ENCODE measurements around the gene GRIK1. TPM values are rescaled to one million over a fixed set of nuclear protein-coding genes. Genes with fewer than 3 reads are reported as not detected.
"Not testable (repeated sequence)": the region's sequence is repeated elsewhere in the genome, so short reads cannot be mapped to it uniquely, and the experiment has no call there.

Gene GRIK1
- total RNA-seq, result 0.39 and 6.7 TPM in 2 replicates

DNA sequence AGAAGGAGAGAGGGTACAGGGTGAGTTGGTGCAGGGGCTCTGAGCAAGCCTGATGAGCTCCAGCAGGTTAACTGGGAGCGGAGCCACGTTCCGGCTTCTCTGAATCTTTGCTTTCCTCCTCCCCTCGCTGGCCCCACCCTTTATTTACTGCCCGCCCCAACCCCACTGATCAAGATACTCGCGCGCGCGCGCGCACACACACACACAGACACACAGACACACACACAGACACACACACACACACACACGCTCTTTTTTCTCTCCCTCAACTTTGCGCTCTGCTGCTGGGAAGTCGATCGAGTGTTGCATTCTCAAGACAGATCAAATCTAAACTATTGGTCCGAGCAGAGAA is at the start of gene GRIK1:
Gene GRIK1, minus strand, starts transcription at position 73 of the 352 bp plus-strand sequence.
- DNase-seq (ENCODE audit: low read depth in 2 of 2), result no peak

DNA sequence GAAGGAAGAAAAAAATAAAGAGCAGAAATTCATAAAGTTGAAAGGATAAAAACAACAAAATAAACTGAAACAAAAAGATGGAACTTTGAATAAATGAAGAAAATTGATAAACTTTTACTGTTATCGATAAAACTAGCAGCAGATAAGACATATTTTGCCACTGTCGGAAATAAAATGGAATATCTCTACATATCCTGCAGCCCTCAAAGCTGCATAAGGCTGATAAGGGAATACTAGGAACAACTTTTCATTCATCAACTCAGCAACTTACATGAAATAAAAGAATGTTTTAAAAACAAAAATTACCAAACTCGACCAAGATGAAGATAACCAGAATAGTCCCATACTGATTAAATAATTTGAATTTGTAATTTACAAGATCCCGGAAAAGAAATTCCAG is 48.0 kb upstream of the GRIK1 start:
- no peak for DNase-seq (ENCODE audit: low read depth in 2 of 2)

DNA sequence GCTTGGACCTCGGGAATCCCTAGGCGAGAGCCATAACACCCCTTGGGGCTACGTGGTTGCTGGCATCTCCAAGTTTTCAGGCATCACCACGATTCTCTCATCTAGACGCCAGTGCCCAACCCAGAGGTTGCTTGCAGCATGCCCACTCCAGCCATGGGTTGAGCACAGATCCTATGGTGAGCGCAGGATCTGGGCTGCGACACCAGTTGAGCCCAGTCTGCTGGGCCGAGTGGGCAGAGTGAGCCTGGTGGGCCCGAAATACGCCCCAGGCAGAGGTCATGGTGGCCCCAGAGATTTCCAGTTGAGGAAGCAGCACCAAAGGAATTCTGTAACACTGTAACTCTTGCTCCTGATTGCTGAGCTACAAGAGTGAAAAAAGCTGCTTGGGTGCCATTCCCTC is 46.1 kb upstream of the GRIK1 start:
- DNase-seq (ENCODE audit: low read depth in 2 of 2), result no peak

DNA sequence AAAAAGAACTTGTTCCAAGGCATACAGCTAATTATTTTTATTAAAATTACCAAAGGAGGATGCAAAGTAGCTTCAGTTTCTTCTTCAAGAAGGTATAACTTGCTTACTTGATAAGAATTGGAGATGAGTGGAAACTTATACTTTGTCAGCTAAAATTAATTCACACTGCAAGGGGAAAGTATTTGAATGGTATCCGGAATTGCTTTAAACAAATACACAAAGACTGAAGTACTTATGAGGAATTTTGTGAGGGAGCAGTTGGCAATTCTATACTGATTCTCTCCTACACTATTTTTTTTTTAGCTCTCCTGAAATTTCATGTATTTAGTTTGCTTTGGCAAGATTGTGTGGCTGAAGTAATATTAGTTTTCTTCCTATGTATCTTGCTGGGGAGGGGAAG is 39.2 kb upstream of the GRIK1 start:
- DNase-seq (ENCODE audit: low read depth in 2 of 2), result no peak

DNA sequence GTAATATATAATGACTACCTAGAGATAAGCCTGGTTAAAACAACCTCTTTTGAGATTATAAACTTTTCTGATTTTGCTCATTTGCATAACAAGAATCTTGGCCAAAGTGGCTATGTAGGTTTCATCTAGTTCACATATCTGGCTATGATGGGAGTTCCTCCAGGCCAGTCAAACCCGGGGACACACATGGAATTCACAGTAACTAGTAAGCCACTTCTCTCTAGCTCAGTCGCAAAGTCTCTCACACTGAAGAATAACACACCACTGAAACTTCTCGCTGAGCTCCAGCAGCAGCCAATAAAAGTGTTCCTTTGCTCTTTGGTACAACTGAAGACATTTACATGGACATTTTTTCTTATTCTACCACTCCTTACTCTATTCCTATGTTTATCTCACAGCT is 36.0 kb upstream of the GRIK1 start:
- DNase-seq (ENCODE audit: low read depth in 2 of 2), result no peak

DNA sequence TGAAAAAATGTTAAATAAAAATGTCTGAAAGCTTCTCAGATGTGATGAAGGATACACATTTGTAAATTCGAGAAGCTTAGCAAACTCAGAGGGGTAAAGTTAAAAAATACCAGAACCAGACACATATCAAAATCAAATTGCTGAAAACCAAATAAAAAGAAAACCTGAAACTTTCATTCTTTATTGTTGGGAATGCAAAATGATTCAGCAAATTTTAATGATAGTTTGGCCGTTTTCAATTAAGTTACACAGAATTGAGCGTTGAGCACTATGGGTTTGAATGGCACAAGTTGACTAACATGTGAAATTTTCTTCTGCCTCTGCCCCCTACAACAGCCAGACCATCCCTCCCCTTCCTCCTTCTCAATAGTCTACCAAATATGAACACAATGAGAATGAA is 33.5 kb upstream of the GRIK1 start:
- DNase-seq (ENCODE audit: low read depth in 2 of 2), result no peak

DNA sequence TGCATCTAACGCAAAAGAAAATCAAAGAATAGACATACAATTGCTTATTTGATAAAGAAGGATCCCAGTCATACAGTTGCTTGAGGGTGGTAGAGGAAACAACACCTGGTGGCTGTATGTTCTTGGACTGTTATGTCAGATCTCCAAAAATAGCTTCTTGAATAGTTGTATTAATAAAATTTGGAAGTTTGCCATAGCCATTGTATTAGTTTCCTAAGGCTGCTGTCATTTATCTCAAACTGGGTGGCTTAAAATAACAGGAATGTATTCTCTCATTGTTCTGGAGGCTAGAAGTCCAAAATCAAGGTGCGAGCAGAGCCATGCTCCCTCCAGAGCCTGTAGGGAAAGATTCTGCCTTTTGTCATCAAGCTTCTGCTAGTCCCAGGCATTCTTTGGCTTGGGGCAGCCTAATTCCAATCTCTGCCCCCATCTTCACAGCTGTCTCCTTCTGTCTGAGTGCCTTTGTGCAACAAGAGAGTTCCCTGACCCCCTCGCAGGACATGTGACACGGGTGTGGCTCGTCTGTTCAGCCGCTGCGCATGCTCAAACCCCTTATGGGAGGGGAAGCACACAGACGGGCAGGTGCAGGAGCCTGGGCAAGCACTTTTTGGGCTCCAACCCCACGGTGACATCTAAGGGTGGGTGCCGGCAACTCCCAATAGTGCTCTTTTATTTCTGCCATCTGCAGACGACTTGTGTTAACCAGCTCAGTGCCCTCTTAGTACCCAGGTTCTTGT is 21.7 kb upstream of the GRIK1 start:
- DNase-seq (ENCODE audit: low read depth in 2 of 2), result no peak

DNA sequence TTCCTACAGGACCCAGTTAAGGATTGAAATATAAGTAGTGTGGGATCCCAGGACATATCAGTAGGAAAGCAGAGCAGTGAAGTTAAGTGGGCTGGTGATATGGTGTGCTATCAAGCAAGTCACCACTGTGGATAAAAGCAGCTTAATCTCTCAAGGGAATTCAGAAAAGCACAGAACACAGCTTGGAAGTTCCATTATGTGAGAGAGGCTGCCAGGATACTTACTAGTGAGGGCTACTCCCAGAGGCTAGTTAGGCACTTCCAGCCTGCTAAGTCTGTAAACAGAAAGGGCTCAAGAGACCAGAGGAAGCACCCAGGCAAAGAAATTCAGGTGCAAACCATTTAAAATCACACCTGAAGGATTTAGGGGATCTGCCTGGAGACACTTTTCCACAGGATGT is 18.8 kb upstream of the GRIK1 start:
- no peak for DNase-seq (ENCODE audit: low read depth in 2 of 2)

DNA sequence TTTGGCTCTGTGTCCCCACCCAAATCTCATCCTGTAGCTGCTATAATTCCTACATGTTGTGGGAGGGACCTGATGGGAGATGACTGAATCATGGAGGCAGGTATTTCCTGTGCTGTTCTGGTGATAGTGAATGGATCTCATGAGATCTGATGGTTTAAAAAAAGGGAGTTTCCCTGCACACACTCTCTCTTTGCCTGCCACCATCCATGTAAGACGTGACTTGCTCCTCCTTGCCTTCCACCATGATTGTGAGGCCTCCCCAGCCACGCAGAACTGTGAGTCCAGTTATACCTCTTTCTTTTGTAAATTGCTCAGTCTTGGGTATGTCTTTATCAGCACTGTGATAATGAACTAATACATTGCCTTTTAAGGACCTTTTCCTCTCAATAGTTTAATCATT is 18.2 kb upstream of the GRIK1 start:
- not testable (repeated sequence) for DNase-seq (ENCODE audit: low read depth in 2 of 2)

DNA sequence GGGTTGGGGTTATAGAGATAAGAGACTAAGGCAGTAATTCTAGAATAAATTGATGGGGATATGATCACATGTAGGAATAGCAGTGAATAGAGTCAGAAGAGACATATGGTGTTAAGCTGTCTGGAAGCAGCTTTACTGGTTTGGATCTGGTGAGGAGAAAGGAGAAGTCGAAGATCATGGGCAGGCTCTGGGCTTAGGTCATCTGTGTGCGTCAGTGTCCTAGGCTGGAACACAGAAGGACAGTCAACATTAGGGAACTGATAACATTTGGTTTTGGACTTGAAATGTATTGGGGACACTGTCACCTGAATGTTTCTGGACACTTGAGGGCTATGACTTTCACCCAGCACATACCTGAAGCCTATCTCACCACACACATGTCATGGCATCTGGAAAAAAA is 13.9 kb upstream of the GRIK1 start:
- no peak for DNase-seq (ENCODE audit: low read depth in 2 of 2)

DNA sequence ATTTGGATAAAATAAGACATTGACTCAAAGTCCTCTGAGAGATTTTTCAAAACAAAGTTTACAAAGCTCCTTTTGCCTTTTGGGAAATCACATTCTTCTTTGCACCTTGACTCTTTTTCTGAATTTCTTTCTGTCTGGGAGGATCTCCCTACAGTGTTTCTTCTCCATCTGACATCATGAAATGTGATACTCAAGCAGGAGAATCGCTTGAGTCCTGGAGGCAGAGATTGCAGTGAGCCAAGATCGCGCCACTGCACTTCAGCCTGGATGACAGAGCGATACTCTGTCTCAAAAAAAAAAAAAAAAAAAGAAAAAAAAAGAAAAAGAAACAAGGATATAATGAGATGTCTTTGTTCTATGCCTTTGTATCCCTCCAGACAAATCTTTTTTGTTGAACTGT is 13.3 kb upstream of the GRIK1 start:
- no peak for DNase-seq (ENCODE audit: low read depth in 2 of 2)

DNA sequence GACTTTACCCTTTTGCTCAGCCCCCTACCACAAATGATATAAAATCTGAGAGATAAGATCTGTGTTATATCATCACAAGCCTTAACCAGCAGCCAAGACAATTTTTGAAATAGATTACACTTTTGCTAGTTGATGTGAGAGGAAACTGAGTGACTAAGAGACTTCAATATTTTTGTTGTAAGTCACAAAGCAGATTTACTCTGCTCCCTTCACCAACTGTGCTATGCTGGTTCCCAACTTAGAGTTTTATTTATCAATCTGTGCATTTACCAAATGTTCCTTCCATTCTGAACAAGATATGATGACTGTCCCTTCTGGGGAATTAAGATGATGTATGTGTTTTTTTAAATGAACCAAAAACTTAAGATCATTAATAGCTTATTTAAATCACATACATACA is 12.1 kb upstream of the GRIK1 start:
- DNase-seq (ENCODE audit: low read depth in 2 of 2), result no peak

DNA sequence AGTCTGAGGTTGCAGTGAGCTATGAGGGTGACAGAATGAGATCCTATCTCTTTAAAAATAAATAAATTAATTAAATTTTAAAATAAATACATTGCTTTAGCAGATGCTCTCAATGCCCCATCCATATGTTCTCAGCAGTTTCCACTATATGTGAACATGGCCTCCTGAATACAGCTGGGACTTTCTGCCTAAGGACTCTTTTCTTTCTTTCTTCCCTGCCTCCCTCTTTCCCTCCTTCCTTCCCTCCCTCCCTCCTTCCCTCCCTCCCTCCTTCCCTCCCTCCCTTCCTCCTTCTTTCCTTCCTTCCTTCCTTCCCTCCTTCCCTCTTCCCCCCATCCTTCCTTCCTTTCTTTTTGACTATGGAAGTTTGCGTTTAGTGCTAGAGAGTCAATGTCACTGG is 10.2 kb upstream of the GRIK1 start:
- no peak for DNase-seq (ENCODE audit: low read depth in 2 of 2)

DNA sequence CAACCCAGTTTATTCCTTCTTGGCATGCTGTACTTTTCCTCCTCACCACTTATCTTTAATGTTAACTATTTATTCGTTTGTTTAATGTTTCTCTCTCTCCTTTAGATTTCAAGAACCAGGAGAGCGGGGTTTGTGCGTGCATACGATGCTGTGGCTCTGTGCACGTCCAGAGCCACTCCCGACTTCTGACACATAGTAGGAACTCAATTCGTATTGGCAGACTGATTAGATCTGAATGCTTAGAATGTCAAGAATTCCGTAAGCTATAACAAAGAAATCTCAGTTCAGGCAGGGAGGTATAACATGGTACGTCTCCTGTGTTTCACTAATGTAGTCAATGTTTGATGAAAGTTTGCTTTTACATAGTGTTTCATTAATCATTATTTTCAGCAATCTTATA is 7.3 kb upstream of the GRIK1 start:
- DNase-seq (ENCODE audit: low read depth in 2 of 2), result no peak

DNA sequence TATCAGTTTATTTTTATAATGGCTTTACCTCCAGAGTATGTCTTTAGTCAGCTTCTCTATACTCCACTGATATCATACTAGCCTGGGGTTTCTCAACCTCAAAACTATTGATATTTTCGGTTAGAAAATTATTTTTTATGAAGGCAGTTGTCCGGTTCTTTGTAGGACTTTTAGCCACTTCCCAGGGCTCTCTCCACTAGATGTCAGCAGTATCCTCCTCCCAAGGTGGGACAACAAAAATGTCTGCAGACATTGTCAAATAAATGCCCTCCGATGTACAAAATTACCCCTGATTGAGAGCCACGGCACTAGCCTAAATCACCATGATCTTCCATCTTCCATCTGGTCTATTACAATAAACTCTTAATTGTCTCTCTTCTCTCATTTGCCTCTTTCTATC is 4.1 kb upstream of the GRIK1 start:
- no peak for DNase-seq (ENCODE audit: low read depth in 2 of 2)

DNA sequence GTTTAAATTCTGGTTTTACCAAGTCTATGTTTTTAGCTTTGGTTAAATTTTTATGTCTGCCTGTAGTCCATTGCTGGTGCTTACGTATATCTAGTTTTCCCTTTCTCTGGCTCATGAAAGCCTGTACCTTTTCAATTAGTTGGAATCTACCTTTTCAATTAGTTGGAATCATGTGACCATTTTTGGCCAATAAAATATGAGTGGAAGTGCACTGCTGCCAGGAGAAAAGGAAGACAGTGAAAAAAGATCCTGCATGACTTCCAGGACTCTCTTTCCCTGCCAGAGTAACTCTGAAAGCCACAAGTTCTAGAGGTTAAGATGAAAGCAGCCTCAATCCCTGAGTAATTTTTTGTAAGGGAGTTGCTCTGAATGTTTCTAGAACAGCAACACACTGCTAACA is 2.2 kb upstream of the GRIK1 start:
- no peak for DNase-seq (ENCODE audit: low read depth in 2 of 2)

DNA sequence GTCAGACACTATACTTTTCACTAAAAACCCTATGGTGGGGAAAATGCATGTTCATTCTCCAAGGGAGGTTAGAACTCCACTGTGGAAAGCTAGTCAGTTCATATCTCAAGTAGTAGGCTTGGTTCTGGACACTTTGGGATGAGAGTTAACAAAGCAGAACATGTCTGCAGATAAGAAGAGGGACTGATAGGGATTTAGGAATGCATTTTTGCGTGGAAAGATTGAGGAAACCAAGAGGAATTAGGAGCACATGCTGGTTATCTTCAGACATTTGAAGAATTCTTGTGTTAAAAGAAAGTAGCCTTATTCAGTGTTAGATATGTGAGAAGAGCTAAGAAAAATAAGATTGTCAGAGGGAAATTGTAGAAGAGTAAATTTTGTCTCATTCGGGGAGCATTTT is 1.2 kb upstream of the GRIK1 start:
- no peak for DNase-seq (ENCODE audit: low read depth in 2 of 2)

DNA sequence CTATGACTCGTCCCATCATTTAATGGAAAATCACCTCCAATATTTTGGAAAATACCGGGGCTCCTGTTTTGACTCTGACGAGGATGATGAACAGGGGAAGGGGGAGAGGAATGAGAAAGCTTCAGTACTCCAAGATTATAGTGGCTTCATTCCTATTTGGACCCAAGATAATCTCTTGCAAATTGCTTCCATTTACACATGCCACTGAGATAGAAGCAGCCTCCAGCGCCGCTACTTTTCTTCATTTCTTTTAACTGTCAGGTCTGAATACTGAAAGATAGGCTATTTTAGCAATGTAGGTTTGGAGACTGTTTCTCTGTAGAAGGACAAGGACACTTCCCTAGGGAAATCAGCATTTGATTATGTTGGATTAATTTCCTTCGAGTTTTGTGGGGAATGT is 565 bp upstream of the GRIK1 start:
- no peak for DNase-seq (ENCODE audit: low read depth in 2 of 2)

DNA sequence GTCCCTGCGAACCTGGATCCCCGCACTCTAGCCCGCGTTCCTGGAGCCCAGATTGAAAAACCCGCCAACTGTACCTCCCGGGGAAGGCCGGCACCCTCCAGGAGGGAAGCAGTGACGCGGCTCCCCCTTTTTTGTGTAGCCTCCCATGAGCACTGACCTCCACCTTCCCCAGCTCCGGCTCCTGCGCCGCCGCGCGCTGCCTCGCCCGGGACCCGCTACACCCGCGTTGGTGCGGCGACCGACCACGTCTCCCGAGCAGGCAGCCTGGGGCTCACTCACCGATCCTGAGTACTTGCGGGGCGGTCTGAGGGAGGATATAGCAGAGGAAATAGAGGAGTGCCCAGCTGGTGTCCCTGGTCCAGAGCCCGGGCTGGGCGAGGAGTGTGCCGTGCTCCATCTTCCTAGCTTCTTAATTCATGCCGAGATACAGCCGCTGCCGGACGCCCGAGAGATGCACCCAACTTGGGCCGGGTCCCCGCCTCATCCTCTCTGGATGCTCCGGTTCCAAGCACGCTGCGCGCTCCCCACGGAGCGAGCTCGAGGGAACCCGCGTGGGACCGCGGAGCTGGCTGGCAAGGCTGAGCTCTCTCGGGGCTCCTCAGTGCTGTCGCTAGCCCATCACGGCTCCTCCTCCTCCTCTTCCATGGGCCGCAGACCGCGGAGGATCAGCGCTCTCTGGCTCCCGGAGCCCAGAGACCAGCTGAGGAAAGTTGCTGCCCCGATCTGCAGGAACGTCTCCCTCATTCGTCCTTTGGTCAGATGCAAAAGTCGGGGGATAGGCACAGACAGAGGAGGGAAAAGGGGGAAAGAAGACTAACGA is 482 bp downstream of the GRIK1 start:
- no peak for DNase-seq (ENCODE audit: low read depth in 2 of 2)

DNA sequence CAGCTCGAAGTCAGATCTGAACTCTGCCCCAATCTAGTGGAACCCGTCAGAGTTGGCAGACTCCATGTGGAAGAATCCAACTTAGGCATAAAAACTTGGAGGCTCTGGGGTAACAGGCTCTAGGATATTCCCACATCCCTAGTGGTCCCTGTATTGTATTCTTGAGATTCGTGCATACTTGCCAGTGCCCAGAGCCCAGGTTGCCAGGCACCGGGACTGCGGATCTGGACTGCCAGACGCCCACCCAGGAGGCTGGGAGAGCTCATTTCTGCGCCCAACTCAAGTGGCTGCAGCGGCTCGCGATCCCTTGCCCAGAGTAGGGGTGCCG is 1.1 kb downstream of the GRIK1 start:
- DNase-seq (ENCODE audit: low read depth in 2 of 2), result no peak

DNA sequence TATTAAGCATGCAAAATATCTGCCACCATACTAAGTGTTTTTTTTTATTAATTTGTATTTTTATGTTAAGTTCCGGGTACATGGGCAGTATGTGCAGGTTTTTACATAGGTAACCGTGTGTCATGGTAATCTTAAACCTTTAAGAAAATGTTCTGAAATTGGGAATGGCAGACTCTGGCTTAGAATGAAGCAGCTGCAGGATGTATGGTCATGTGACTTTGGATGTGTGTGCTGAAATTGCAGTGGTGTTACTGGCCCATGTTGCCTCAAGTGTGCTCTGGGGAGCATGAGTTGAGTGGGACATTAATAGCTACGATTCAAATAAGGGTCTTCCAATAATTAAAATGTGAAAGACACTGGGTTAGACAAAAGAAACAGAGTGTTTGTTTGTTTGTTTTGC is 6.7 kb downstream of the GRIK1 start:
- no peak for DNase-seq (ENCODE audit: low read depth in 2 of 2)

DNA sequence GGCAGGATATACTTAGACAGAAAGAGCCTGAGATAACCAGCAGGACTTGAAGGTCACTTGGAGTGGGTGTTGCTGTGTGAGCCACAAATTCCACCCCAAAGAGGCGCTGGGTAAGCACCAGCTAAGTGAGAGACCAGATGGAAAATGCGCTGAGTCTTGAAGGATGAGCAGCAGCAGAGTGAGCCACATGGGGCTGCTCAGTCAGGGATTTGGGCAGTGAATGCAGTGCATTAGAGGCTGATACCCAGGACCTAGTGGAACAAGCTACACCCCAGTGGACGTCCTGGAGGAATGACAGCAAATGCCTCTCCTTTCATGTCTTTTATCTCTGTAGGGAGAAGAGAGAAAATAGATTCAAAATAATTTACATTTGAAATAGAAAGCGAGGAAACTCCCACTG is 11.3 kb downstream of the GRIK1 start:
- DNase-seq (ENCODE audit: low read depth in 2 of 2), result no peak

DNA sequence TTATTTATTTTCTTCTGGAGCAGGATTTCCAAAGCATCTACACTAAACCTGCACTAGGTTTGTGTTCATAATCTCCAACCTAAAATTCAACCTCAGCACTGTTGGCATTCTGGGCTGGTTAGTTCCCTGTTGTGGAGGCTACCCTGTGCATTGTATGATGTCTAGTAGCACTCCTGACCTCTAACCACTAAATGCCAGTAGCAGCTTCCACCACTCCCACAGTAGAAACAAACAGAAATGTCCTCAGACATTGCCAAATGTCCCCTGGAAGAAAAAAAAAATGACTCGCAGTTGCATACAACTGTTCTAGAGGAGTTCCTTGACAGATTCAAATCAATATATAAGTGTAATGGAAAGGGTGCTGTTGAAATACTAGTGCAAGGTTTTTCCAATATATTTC is 18.9 kb downstream of the GRIK1 start:
- no peak for DNase-seq (ENCODE audit: low read depth in 2 of 2)

DNA sequence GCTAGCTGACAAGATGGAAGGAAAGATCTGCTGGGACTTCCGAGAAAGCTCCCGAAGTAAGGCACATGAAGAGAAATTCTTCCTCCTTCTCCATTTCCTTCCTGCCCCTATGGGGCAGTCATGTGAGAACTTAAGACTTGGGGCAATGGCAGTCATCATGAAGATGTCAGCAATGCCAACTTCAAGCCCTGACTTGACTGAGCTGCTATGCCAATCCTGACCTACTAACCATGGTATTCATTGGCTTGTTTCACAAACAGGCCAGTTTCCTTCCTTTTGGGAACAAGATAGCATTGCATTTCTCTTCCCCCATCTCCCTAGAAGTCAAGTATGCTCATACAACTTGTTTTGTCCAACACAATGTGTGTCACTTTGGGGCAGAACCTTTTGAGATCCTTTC is 25.5 kb downstream of the GRIK1 start:
- no peak for DNase-seq (ENCODE audit: low read depth in 2 of 2)

Data from dermis microvascular lymphatic vessel endothelial cell (primary cell).